Hindlimb muscle (tissue), 1 donor: Measurements from ENCODE around the gene NEAT1. TPM values are rescaled to one million over a fixed set of nuclear protein-coding genes. Genes with fewer than 3 reads are reported as not detected.

ENCODE experiments used
- DNase-seq: peaks from one replicate; pipeline ENCODE4 v3.0.0-alpha.2; 2013
- polyA plus RNA-seq: library from polyadenylated mRNA; unstranded; fragments of 120-200 nt; gene quantifications from one replicate; pipeline ENCODE4 v1.2.1, GENCODE V29; 2013; ENCODE audit not compliant: insufficient read length

Gene NEAT1
- polyA plus RNA-seq, result 88.9 TPM

DNA sequence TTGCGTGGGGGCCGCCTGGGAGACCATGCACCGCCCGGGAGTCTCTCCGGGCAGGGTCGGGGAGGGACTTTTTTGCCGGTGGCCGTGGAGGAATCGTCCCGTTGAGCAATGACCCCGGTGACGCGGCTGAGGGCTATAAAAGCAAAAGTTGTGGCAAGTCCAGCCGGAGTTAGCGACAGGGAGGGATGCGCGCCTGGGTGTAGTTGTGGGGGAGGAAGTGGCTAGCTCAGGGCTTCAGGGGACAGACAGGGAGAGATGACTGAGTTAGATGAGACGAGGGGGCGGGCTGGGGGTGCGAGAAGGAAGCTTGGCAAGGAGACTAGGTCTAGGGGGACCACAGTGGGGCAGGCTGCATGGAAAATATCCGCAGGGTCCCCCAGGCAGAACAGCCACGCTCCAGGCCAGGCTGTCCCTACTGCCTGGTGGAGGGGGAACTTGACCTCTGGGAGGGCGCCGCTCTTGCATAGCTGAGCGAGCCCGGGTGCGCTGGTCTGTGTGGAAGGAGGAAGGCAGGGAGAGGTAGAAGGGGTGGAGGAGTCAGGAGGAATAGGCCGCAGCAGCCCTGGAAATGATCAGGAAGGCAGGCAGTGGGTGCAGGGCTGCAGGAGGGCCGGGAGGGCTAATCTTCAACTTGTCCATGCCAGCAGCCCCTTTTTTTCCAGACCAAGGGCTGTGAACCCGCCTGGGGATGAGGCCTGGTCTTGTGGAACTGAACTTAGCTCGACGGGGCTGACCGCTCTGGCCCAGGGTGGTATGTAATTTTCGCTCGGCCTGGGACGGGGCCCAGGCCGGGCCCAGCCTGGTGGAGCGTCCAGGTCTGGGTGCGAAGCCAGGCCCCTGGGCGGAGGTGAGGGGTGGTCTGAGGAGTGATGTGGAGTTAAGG, at the start of gene NEAT1:
Gene NEAT1 (plus strand): TSS at position 166 of the 883 bp plus-strand sequence.
- DNase-seq, result peak; percentile 94

DNA sequence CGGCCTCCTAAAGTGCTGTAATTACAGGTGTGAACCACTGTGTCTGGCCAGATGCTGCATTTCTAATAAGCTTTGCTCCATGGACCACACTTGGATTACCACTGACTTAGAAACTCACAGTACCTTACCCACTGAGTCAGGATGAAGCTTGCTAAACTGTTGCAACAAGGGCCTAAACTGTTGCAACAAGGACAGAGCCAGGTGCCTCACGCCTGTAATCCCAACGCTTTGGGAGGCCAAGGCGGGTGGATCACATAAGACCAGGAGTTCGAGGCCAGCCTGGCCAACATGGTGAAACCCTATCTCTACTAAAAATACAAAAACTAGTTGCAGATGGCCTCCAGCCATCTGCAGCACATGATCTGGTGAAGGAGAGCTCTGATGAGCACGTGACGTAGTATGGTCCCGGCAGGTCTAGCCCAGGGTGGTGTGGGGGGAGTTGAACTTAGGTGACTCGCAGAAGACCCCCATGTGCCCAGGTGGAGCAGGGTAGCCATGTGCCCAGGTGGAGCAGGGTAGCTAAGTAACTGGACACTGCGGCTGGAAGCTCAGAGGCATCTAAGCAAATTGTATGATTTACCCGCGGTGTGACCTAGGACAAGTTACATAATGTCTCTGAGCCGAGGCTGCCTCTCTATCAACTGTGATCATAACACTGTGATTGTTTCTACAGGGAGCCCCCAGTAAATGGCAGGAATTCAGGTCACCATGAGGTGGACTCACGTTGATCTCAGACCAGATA, 48.6 kb upstream of the NEAT1 start:
- no peak for DNase-seq

DNA sequence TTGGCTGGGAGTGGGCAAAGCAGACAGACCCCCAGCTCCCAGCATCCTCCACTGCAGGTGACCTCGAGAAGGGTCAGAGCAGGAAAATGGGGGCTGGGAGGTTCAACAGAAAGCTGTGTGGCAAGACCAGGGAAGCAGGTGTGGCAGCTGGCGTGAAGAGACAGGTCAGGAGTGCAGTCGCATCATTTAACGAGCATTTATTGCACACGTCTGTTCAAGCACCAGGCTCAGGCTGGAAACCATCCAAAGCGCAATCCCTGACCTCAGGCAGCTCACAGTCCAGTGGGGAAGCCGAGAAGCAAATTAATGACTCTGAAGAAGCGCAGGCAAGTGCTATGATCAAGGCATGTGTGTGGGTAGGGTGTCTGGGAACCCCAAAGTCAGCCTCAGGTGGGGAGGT, 47.6 kb upstream of the NEAT1 start:
- DNase-seq, result no peak

DNA sequence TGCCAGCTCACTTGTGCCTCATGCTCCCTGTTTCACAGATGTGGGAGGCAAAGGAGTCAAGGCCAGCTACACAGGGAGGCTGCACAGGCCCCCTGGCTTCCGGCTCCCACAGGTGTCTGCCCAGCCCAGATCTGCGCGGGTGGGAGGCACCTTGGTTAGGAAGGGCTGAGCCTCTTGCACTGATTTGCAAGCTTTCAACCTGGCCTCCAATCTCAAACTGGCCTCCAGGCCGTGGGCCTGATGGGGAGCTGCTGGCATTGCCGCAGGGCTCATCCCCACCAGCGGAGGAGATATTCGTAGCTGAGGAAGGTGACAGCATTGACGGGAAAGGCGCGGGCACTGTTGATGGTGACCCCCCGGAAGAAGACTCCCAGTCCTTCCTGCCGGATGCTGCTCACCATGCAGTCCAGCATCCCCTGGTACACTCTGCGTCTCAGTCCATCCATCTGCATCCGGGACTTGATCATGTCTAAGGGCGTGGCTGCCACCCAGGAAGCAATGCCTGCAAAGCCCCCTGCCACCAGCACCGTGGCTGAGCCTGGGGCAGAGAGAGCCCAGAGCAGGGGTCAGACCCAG, 46.4 kb upstream of the NEAT1 start:
- DNase-seq, result no peak

DNA sequence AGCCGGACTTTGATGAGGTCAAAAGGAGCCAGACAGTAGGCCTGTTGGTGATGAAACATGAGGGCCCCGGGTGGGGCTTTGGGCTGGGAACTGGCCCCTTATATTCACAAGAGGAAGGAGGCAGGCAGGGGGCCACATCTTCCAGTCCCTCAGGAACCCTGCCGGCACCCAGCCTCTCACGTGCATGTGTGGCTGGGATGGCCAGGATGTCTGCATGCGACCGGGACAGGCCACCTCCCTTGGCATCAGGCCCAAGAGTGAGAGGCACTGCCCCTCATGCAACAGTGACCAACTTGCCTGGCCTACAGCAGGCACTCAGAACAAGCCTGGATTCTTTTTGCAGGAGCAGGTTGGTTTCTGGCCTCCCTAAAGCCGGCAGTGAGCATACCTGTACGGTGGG, 45.6 kb upstream of the NEAT1 start:
- no peak for DNase-seq

DNA sequence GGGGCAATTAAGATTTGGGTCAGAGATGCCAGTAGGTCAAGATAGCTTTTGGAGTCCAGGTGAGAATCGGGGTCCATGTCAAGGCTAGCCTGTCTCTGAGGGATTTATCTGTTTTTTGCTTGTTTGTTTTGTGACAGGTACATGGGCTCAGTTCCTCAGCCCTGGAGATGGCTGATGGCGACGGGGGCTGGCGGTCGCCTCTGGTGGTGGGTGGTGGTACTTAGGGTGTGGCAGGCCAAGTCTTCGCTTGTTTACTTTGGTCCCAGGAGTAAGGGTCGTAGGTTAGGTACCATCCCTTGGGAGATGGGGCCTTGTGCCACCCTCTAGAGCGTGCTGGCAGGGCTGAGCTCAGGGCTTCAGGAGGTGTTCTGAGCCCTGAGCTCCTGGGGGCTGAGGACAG, 44.8 kb upstream of the NEAT1 start:
- no peak for DNase-seq

DNA sequence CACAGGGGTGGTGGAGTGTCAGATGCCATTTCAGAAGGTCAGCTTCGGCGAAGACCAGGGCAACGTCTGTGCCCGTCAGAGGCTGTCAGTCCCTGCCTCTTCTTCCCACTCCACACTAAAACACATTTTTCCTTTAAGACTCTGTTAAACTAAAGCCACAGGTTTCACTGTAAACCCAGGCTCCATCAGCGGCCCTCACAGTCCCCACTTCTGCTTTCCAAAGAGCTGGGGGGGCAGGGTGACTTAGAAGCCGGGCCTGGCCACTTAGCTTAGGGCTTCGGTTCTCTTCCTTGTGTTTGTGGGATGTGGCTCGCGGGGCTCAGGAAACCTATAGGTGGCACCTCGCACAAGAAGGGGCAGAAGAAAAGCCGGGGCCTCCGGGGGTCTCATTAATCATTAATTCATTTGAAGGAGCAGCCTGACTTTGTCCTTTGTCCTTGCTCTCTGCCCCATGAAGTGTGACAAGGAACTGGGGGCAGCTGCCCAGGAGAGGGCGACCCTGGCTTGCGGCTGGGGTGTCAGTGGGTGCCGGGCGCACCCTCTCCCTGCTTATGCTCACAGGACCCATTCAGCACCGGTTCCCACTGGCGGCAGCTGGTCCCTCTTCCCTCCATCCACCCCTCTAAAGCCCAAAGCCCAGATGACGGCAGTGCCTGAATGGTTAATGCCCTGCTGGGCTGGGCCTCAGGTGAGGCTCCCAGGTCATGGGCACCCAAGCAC, 44.2 kb upstream of the NEAT1 start:
- DNase-seq, result no peak

DNA sequence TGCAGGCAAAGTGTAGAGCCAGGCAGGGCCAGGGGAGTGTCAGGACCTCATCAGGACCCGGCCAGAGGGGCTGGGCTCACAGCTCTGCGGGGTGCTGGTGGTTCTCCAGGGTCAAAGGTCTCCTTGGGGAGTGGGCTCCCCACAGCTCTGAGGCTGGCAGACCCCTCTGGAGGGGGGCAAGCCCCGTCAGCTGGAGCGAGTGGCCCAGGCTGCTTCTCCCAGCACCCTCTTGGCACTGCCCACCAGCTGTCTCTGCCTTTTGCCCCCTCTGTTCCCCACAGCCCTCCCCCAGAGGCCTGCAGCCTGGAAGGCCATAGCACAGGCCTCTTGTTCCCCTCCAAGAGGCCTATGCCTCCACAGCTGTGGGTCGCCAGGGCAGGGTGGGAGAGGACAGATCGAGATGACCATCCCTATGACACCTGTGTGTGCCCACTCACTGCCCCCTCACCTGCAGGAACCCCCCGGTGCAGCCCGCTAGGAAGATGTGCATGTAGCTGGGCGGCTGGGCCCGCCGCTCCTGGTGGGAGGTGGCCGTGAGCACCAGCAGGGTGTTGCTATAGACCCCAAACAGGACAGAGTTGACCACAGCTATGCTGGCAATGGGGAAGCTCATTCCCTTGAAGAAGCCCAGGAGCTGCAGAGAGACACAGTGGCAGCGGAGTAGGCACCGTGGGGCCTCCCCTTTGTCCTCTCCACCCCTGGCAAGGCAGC, 43.5 kb upstream of the NEAT1 start:
- no peak for DNase-seq

DNA sequence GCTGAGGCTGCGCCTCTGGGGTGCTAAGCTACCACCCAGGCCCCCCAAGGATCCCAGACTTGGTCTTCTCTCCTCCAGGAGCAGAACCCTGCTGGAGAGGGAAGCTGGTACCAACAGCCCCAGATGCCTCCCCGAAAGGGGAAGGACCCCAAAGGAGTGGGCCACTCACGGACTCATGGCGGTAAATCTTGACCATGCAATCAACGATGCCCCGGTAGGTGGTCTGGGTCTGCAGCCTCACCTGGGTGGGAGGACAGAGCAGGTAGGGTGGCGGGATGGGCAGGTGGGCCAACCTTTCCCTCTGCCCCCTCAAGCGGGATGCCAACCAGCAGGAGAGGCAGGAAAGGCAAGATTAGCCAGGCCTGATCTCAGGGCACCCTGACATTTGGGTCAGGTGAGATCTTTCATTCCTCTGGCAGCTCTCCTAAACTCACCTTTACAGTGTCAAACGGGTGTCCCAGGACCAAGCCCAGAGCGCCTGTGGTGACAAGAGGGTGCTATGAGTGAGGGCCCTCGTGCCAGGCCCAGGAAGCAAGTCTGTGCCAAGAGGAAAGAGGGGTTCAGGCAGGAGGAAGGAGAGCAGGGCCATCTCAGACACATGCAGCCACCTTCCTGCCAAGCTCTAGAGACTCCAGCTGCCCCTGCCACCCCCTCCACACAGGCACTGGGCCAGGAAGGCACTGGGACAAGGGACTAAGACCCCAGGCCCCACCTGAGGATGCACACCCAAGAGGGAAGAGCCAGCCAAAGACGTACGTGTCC, 42.7 kb upstream of the NEAT1 start:
- no peak for DNase-seq

DNA sequence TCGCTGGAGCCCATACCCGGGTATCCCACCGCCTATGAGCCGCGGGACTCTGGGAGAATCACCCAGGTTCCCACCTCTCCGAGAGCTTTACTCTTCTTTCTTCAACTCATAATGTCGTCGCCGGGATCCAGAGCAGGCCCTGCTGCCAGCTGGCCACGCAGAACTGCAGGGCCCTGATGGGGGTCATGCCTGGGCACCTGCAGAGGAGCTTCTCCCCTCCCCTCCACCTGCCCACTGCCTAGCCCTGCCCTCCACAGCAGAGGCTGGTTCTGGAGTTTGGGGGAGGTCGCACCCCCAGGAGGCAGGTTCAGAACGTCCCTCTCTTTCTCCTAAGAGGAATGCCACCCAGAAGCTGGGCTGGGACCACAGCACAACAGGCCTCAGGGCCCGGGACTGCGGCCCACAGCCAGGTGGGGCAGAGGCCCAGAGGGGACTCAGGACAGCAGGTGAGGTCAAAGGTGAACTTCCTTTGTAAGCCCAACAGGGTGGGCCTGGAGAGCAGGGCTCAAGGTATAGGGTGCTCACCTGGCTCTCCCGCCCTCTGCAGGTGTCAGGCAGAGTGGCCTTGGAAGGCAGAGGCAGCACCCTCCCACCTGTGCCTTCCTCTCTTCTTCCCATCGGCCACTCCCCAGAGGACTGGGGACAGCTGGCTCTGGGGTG, 42.0 kb upstream of the NEAT1 start:
- no peak for DNase-seq

DNA sequence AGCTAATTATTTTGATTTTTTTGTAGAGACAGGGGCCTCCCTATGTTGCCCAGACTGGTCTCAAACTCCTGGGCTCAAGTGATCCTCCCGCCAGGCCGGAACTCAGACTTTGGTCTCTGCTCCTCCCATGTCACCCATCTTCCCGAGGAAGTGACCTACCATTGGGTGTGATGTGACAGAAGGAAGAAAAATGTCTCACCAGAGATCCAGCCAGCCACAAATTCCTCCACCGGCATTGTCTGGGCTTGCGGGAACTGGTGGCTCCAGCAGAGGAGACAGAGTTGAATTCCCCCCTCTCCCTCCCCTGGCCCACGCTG, 40.9 kb upstream of the NEAT1 start:
- DNase-seq, result no peak

DNA sequence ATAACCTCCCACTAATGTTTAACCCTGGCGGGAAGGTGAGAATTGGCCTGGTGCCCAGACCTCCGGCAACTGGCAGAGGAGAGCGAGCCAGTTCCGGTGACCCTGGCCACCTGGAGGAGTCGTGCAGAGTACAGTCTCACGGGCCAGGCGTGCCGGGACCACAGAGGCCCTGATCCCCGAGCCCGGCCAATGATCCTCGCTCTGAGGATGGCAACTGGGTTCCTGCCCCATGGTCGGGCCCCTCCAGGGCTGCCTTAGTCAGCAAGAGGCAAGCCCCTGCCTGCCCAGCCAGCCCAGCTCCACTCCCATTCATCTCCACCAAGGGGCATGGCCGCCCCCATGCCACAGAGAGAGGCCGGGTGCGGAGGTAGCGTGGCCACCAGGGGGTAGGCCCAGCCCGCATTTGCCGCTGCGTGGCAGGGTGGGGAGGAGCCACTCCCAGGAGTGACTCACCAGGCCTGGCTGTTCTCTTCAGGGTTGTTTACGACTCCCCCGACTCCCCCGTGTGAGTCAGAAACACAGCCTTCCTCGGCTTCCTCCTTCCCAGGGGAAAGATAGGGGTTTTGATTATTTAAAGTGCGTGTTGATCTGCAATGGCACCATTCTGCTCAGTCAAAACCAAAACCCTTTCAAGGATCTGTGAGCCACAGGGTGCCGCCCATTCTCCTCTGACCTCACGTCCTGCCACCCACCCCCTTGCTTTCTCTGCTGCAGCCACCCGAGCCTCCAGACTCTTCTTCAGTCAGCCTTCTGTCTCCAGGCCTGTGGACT, 40.4 kb upstream of the NEAT1 start, which contains the start of gene SLC25A45:
Gene SLC25A45 (minus strand): TSS at position 614 of the 771 bp plus-strand sequence. CDS start 695 bp downstream, outside the sequence.
- peak; percentile 85 for DNase-seq

DNA sequence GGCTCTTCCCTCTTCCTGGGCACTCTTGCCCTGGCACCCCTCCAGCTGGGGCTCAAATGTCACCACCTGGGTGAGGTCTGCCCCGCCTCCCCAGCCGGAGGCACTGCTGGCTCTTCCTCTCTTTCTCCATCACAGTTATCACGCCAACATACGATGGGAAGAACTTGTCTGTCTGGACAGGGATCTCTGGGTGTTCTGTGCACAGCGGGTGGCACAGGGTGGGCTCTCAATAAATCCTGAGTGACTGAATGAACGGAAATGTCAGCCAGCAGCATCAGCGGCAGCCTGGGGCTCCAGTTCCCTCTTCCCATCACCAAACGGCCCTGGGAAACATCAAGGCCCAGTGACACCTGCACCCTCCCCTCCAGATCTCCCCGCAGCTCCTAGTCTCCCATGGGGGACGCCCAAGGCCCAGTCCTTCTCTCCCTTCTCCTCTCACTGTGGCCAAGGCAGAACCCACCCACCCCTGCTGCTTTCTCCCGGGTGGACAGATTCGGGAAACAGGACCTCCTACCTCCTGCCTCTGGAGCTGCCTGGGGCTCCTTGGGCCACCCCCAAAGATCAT, 39.7 kb upstream of the NEAT1 start:
- DNase-seq, result no peak

DNA sequence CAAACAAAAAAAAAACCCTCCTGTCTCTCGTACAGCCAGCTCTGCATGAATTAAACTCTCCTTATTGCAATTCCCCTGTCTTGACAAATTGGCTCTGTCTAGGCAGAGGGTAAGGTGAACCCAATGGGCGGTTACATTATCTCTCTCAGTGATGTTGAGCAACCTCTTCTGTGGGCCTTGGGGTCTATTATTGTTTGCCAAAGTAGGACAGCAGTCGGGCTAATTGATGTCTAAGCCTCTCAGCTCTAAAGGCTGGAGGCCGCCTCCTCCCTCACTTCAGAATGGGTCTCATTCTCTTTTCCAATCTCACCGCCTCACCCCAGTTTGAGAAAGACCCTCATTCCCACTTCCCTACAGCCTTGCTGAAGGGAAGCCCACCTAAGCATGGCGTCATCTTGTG, 38.8 kb upstream of the NEAT1 start:
- DNase-seq, result no peak

DNA sequence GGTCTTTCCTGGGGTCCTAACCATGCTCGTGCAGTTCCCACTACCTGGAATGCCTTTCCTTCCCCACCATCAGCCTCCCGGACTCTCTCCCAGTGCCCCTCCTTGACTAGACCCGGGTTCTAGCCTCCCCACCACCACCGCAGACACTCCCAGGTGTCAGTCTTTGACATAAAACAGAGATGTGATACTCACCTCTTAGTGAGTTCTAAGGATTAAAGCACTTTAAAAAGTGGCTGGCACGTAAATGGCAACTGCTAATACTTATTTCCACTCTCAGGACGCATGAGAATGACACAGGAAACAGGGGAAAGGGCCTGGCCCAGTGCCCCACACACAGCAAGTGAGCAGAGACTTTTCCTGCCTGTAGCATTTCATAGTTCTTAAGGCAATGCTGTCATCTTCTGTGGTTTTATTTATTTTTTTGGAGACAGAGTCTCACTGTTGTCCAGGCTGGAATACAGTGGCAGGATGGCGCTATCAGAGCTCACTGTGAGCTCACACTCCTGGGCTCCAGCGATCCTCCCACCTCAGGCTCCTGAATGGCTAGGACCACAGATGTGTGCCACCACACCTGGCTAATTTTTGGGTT, 38.2 kb upstream of the NEAT1 start:
- DNase-seq, result no peak

DNA sequence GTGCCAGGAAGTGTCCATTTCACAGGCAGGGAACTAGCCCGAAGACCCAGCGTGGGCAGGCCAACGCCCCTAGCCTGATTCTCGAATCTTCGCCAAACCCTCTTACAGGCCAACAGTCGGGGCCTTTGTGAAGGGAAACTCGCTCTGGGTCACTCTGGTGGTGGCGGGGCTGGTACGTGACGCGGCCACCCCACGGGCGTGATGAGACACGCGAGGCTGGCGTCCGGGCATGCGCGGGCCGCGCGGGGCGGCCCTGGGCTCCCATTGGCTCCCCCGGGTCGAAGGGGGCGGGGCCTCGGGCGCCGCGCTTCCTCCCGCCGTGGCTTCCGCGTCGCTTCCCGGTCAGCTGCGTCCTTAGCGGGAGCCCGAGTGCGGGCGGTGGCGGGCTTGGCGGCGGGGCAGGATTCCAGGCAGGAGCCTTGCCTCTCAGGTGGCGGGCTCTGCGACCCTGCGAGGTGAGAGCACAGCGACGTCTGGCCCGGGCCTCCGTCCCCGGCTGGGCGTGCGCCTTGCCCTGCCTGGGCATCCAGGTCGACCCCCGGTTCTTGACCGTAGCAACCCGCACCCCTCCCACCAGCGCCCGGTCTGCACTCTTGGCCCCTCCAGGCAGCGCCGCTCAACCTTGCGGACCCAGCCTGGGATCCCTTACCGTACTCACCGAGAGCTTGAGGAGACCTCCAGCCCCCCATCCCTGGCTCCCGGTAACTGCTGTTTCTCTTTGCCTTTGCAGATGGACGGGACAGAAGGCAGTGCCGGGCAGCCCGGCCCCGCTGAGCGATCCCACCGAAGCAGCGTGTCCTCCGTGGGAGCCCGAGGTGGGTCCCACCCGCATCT, 36.1 kb upstream of the NEAT1 start, which contains the start of gene FRMD8:
Gene FRMD8 (plus strand): TSS at position 331 of the 834 bp plus-strand sequence. CDS start 400 bp downstream, at position 731.
- DNase-seq, result peak; percentile 93

DNA sequence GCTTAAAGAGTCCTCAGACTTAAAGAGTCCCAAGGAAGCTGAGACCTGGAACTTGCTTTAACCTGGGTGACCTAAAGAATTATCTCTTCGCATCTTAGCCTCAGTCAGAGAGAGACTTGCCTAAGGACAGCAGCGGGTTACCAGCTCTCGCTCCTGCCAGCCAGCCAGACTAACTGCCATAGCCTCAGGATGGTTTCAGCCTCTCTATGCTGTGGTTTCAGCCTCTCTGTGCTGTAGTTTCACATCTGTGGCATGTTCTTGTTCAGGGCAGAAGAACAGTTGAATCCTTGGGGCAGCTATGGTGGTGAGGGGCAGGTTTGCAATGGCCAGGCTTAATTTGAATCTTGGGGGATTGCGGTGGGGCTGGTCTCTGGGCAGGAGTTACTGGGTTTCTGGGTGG, 33.9 kb upstream of the NEAT1 start:
- DNase-seq, result no peak
